K562 (cell line): ENCODE data around the gene PPIA. TPM values are rescaled to one million over a fixed set of nuclear protein-coding genes. Genes with fewer than 3 reads are reported as not detected.

Experiments used
- ATF7 ChIP-seq: fragments of 450-650 bp; IDR thresholded peaks from 2 replicates; pipeline ENCODE4 v1.7.1; 2014; ENCODE audit warnings: mild to moderate bottlenecking, moderate library complexity
- BMI1 ChIP-seq: fragments of 150-350 bp; IDR thresholded peaks from 2 replicates; pipeline ENCODE4 v1.6.1; 2014; ENCODE audit warnings: low read length
- ETV1 ChIP-seq: fragments of 450-650 bp; conservative IDR thresholded peaks from 2 replicates; pipeline ENCODE4 v1.6.1; 2016; ENCODE audit warnings: missing genetic modification characterization, control low read depth, low read depth, missing compliant biosample characterization
- FOXP1 ChIP-seq: sonication (generic); formaldehyde crosslinking; IDR thresholded peaks from 2 replicates; pipeline ENCODE4 v1.8.0; 2022; ENCODE audit warnings: mild to moderate bottlenecking, missing genetic modification reagents
- ILK ChIP-seq: fragments of 450-650 bp; IDR thresholded peaks from 2 replicates; pipeline ENCODE4 v1.6.1; 2016; ENCODE audit warnings: missing genetic modification characterization, low read depth, mild to moderate bottlenecking, missing compliant biosample characterization, moderate library complexity, borderline replicate concordance
- KDM4B ChIP-seq, 2 experiments: fragments of 450-650 bp in 1 of 2; sonication (generic) in 1 of 2; IDR thresholded peaks; 2 replicates each; pipeline ENCODE4 v1.6.1; 2016 to 2017; ENCODE audit warnings: borderline replicate concordance in 2 of 2, antibody characterized with exemption in 1 of 2, low read depth in 1 of 2, mild to moderate bottlenecking in 1 of 2
- MAZ ChIP-seq, 2 experiments: fragments of 450-650 bp in 1 of 2; sonication (generic) in 1 of 2; formaldehyde crosslinking; IDR thresholded peaks in 1 of 2; conservative IDR thresholded peaks in 1 of 2; 2 replicates each; pipeline versions ENCODE4 v1.4.0 to v1.5.0; 2020; ENCODE audit warnings: mild to moderate bottlenecking in 1 of 2, missing genetic modification reagents in 1 of 2
- POLR2AphosphoS5 ChIP-seq: IDR thresholded peaks from 2 replicates; pipeline ENCODE4 v1.6.1; 2011; ENCODE audit warnings: mild to moderate bottlenecking, low read depth, low read length, moderate library complexity; ENCODE audit not compliant: control insufficient read depth, insufficient read depth
- POLR2H ChIP-seq: IDR thresholded peaks from 2 replicates; pipeline ENCODE4 v1.6.1; 2016; ENCODE audit warnings: missing genetic modification characterization, low read depth, mild to moderate bottlenecking, control low read depth, missing compliant biosample characterization, moderate library complexity
- PYGO2 ChIP-seq: fragments of 450-650 bp; IDR thresholded peaks from 2 replicates; pipeline ENCODE4 v1.6.1; 2016; ENCODE audit warnings: mild to moderate bottlenecking, missing genetic modification characterization, moderate library complexity, missing compliant biosample characterization
- SAFB2 ChIP-seq: fragments of 200-400 bp; formaldehyde crosslinking; IDR thresholded peaks from 2 replicates; pipeline ENCODE4 v1.6.1; 2018; ENCODE audit warnings: borderline replicate concordance, low read length, low read depth, moderate library complexity; ENCODE audit not compliant: severe bottlenecking
- SMARCA5 ChIP-seq: fragments of 450-650 bp; IDR thresholded peaks from 2 replicates; pipeline ENCODE4 v1.6.1; 2016
- TCF7 ChIP-seq: sonication (generic); IDR thresholded peaks from 2 replicates; pipeline ENCODE4 v1.6.1; 2016; ENCODE audit warnings: antibody characterized with exemption, borderline replicate concordance
- YY1 ChIP-seq, 3 experiments: IDR thresholded peaks; 2 replicates each; pipeline ENCODE4 v1.6.1; 2011; ENCODE audit warnings: low read length in 2 of 3, mild to moderate bottlenecking in 2 of 3, moderate library complexity in 2 of 3, borderline replicate concordance in 1 of 3, control low read depth in 1 of 3, low read depth in 1 of 3; ENCODE audit not compliant: insufficient read depth in 3 of 3, insufficient replicate concordance in 2 of 3, control insufficient read depth in 1 of 3, insufficient read length in 1 of 3; ENCODE audit errors: extremely low read depth in 1 of 3
- ZNF134 ChIP-seq: fragments of 250-450 bp; sonication (Bioruptor Pico); conservative IDR thresholded peaks from 2 replicates; pipeline ENCODE4 v1.4.0; 2020
- ZNF316 ChIP-seq: fragments of 450-650 bp; IDR thresholded peaks from 2 replicates; pipeline ENCODE4 v1.6.1; 2016
- ZNF57 ChIP-seq: fragments of 450-650 bp; formaldehyde crosslinking; IDR thresholded peaks from 2 replicates; pipeline ENCODE4 v1.4.0; 2020; ENCODE audit warnings: mild to moderate bottlenecking, moderate library complexity
- polyA plus RNA-seq, 8 experiments: library from polyadenylated mRNA; depleted of rRNA in 4 of 8; stranded (reverse) in 5 of 8; unstranded in 3 of 8; fragments of >200 nt; fragmentation: Nextera tagmentation in 2 of 8; fragmentation: Illumina TruSeq in 1 of 8; extraction: Ambion mirVana in 2 of 8; extraction: Trizol in 1 of 8; gene quantifications; 2 replicates each; pipeline versions ENCODE4 v1.2.1 to v1.2.3, GENCODE V29; 2011 to 2014; ENCODE audit warnings: inconsistent platforms in 1 of 8, missing spikeins in 1 of 8
- total RNA-seq, 7 experiments: library from RNA; depleted of rRNA in 6 of 7; stranded (reverse); fragments of >200 nt in 6 of 7; fragmentation: Illumina TruSeq in 2 of 7; extraction: Trizol in 2 of 7; gene quantifications; 2 replicates each; pipeline versions ENCODE4 v1.2.1 to v1.2.3, GENCODE V29; 2011 to 2021; ENCODE audit warnings: low replicate concordance in 1 of 7
- TF ChIP-seq, protein P1 (sequence below): fragments of 450-650 bp; formaldehyde crosslinking; IDR thresholded peaks from 2 replicates; pipeline ENCODE4 v1.4.0; 2020; ENCODE audit warnings: mild to moderate bottlenecking, moderate library complexity
- TF ChIP-seq, protein P2 (sequence below): sonication (generic); formaldehyde crosslinking; IDR thresholded peaks from 2 replicates; pipeline ENCODE4 v1.8.1; 2023; ENCODE audit warnings: mild to moderate bottlenecking, missing genetic modification reagents, moderate library complexity
- TF ChIP-seq, protein P3 (sequence below): fragments of 450-650 bp; IDR thresholded peaks from 2 replicates; pipeline ENCODE4 v1.7.1; 2018; ENCODE audit warnings: mild to moderate bottlenecking, low read depth; ENCODE audit not compliant: partially characterized antibody

The PPIA gene
- total and polyA plus RNA-seq, 9 of the 15 experiments (the other 6 are each of a cell fraction or from before 2014, with no cell fraction given), result 2,583 to 7,504 (median 3,973) TPM

DNA sequence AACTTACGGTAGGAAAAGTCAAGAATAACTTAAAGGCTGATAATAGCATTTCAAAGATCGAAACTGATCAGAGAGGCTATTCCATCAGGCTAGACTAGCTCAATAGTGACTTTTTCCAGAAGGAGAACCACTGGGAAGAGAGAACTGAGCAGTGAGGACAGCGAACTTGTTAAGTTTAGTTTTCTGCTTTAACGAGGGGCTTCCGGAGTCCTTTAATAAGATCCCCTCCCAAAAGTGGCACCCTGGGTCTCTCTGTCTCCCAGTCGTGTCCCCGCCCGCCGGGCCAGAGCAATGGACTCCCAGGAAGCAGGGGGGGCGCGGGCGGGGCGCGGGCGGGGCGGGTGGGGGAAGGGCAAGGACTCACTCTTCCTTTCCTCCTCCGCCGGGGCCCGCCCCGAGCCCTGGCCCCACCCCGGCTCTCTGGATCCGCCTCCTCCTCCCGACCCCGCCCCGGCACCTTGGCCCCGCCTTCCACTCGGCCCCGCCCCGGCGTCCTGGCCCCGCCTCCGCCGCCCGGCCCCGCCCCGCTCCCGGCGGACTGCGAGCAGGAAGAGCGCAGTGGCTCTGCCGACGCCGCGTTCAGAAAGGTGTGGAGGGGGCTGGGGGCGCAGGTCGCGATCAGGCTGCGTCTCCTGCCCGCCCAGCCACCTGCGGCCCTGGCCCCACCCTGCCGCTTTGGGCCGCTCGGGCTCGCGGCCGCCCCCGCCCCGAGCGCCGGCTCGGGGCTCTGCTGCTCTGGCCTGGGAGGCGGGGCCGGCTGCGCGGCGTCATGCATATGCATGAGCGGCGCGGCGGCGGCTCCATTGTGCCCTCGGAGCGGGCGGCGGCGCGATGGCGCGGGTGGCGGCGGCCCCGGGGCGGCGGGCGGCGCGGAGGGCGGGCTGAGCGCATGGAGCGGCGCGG, 48.2 kb upstream of the PPIA start, which contains the start of gene ZMIZ2 (continued):
- TF ChIP-seq, protein P1, sequence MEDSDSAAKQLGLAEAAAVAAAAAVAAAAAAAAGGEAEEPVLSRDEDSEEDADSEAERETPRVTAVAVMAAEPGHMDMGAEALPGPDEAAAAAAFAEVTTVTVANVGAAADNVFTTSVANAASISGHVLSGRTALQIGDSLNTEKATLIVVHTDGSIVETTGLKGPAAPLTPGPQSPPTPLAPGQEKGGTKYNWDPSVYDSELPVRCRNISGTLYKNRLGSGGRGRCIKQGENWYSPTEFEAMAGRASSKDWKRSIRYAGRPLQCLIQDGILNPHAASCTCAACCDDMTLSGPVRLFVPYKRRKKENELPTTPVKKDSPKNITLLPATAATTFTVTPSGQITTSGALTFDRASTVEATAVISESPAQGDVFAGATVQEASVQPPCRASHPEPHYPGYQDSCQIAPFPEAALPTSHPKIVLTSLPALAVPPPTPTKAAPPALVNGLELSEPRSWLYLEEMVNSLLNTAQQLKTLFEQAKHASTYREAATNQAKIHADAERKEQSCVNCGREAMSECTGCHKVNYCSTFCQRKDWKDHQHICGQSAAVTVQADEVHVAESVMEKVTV (CRISPR knock-in tag), result no peak
- TF ChIP-seq ZNF134 (CRISPR knock-in tag) (no peak), KDM4B (IDR thresholded peaks at IDR 0.05; ENCODE audit: borderline replicate concordance in 2 of 2, low read depth in 1 of 2) (peak in 1 of 2 experiments; percentile 68; a peak in 1 of 4 replicates), YY1 (IDR thresholded peaks at IDR 0.05; ENCODE audit: borderline replicate concordance in 1 of 3, control insufficient read depth in 1 of 3, extremely low read depth in 1 of 3, insufficient read depth in 3 of 3, insufficient read length in 1 of 3, insufficient replicate concordance in 2 of 3, low read depth in 1 of 3, low read length in 2 of 3) (peak; percentile 22 to 80 (median 72)), SAFB2 (no peak), POLR2AphosphoS5 (peak; percentile 51), ZNF57 (CRISPR knock-in tag) (no peak), PYGO2 (tag) (no peak), ZNF316 (no peak), ATF7 (peak; percentile 46; the same call in 1 of the 2 replicates), FOXP1 (CRISPR knock-in tag) (no peak), ILK (tag) (no peak), POLR2H (tag) (peak; percentile 81), BMI1 (no peak), TCF7 (0 out of 2 replicates have a peak, but pooled peaks have one; percentile 45), SMARCA5 (no peak), ETV1 (tag) (peak; percentile 47; the same call in 1 of the 2 replicates), MAZ (CRISPR knock-in tag; conservative IDR thresholded peaks at IDR 0.05 in 1 of 2, IDR thresholded peaks at IDR 0.05 in 1 of 2) (peak; percentile 84 to 98)
- TF ChIP-seq, protein P2, sequence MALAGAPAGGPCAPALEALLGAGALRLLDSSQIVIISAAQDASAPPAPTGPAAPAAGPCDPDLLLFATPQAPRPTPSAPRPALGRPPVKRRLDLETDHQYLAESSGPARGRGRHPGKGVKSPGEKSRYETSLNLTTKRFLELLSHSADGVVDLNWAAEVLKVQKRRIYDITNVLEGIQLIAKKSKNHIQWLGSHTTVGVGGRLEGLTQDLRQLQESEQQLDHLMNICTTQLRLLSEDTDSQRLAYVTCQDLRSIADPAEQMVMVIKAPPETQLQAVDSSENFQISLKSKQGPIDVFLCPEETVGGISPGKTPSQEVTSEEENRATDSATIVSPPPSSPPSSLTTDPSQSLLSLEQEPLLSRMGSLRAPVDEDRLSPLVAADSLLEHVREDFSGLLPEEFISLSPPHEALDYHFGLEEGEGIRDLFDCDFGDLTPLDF (CRISPR knock-in tag), result no peak
- TF ChIP-seq, protein P3, sequence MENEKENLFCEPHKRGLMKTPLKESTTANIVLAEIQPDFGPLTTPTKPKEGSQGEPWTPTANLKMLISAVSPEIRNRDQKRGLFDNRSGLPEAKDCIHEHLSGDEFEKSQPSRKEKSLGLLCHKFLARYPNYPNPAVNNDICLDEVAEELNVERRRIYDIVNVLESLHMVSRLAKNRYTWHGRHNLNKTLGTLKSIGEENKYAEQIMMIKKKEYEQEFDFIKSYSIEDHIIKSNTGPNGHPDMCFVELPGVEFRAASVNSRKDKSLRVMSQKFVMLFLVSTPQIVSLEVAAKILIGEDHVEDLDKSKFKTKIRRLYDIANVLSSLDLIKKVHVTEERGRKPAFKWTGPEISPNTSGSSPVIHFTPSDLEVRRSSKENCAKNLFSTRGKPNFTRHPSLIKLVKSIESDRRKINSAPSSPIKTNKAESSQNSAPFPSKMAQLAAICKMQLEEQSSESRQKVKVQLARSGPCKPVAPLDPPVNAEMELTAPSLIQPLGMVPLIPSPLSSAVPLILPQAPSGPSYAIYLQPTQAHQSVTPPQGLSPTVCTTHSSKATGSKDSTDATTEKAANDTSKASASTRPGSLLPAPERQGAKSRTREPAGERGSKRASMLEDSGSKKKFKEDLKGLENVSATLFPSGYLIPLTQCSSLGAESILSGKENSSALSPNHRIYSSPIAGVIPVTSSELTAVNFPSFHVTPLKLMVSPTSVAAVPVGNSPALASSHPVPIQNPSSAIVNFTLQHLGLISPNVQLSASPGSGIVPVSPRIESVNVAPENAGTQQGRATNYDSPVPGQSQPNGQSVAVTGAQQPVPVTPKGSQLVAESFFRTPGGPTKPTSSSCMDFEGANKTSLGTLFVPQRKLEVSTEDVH, result no peak
